Measurements from ENCODE around the gene BLTP3B. TPM values are rescaled to one million over a fixed set of nuclear protein-coding genes. Genes with fewer than 3 reads are reported as not detected.

Gene BLTP3B
- total RNA-seq, 4 donors from 2014 or later, result 33.6 to 71.3 (median 42.5) TPM

GRCh38 chr12:100127766-100128511, 14.7 kb downstream of the BLTP3B start:
- in situ Hi-C loops (cut with MboI; ENCODE audit: low sequenced_read_pairs in 4 of 4) (no loop called here), intact Hi-C loops (cut with DNase I; ENCODE audit: low total_unique reads) (loop anchor here (5.0 kb wide), 1 partner anchor 74 kb away; the partner anchor contains the start of gene ACTR6)
- Histone ChIP-seq H3K9me3 (no peaks in the 10 kb centered on the region), H3K27ac (peak overlapping the region; percentile 34 to 61 (median 48)), H3K27me3 (no peaks in the 10 kb centered on the region), H3K36me3 (no peaks in the 10 kb centered on the region), H3K4me1 (peaks cover 12 to 28% of the 10 kb centered on the region in 2 donors), H3K4me3 (no peak overlapping the region)
- peak; percentile 81 to 88 for ATAC-seq
- TF ChIP-seq POLR2A (IDR thresholded peaks at IDR 0.05), result no peak
- TF ChIP-seq, protein P1, sequence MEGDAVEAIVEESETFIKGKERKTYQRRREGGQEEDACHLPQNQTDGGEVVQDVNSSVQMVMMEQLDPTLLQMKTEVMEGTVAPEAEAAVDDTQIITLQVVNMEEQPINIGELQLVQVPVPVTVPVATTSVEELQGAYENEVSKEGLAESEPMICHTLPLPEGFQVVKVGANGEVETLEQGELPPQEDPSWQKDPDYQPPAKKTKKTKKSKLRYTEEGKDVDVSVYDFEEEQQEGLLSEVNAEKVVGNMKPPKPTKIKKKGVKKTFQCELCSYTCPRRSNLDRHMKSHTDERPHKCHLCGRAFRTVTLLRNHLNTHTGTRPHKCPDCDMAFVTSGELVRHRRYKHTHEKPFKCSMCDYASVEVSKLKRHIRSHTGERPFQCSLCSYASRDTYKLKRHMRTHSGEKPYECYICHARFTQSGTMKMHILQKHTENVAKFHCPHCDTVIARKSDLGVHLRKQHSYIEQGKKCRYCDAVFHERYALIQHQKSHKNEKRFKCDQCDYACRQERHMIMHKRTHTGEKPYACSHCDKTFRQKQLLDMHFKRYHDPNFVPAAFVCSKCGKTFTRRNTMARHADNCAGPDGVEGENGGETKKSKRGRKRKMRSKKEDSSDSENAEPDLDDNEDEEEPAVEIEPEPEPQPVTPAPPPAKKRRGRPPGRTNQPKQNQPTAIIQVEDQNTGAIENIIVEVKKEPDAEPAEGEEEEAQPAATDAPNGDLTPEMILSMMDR (IDR thresholded peaks at IDR 0.05 in 4 of 5, conservative IDR thresholded peaks at IDR 0.05 in 1 of 5), result no peak
- no peak for DNase-seq

GRCh38 chr12:100123316-100124095, 19.2 kb downstream of the BLTP3B start:
- Histone ChIP-seq H3K9me3 (no peaks in the 10 kb centered on the region), H3K4me3 (no peak overlapping the region), H3K27me3 (no peaks in the 10 kb centered on the region), H3K36me3 (no peaks in the 10 kb centered on the region), H3K4me1 (peaks cover 10 to 18% of the 10 kb centered on the region in 2 donors), H3K27ac (no peak overlapping the region)
- ATAC-seq, result no peak
- intact Hi-C loops (cut with DNase I; ENCODE audit: low total_unique reads), result no loop called here
- no peak for DNase-seq
- no peak for TF ChIP-seq POLR2A (IDR thresholded peaks at IDR 0.05)
- TF ChIP-seq, protein P1 (IDR thresholded peaks at IDR 0.05 in 4 of 5, conservative IDR thresholded peaks at IDR 0.05 in 1 of 5), result no peak
- in situ Hi-C loops (cut with MboI; ENCODE audit: low sequenced_read_pairs in 4 of 4), result no loop called here

GRCh38 chr12:100120355-100120754, 22.3 kb downstream of the BLTP3B start:
- intact Hi-C loops (cut with DNase I; ENCODE audit: low total_unique reads), result no loop called here
- no peak for ATAC-seq
- TF ChIP-seq, protein P1 (IDR thresholded peaks at IDR 0.05 in 4 of 5, conservative IDR thresholded peaks at IDR 0.05 in 1 of 5), result no peak
- no peak for TF ChIP-seq POLR2A (IDR thresholded peaks at IDR 0.05)

DNA sequence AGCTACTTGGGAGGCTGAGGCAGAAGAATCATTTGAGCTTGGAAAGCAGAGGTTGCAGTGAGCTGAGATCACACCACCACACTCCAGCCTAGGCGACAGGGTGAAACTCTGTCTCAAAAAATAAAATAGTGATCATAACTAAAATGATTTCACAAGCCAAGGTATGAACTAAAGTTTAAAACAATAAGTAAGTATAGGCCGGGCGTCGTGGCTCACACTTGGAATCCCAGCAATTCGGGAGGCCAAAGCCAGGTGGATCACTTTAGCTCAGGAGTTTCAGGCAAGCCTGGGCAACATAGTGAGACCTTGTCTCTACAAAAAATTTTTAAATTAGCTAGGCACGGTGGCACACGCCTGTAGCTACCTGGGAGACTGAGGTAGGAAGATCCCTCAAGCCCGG, 27.4 kb downstream of the BLTP3B start:
- no peak overlapping the region for H3K4me3 ChIP-seq
- TF ChIP-seq, protein P1 (IDR thresholded peaks at IDR 0.05 in 4 of 5, conservative IDR thresholded peaks at IDR 0.05 in 1 of 5), result no peak
- TF ChIP-seq POLR2A (IDR thresholded peaks at IDR 0.05), result no peak
- DNase-seq (no peak), ATAC-seq (no peak)
- peaks cover 0 to 7% of the 10 kb centered on the region in 2 donors for H3K4me1 ChIP-seq
- H3K27me3 ChIP-seq, result no peaks in the 10 kb centered on the region
- intact Hi-C loops (cut with DNase I; ENCODE audit: low total_unique reads) (no loop called here), in situ Hi-C loops (cut with MboI; ENCODE audit: low sequenced_read_pairs in 4 of 4) (no loop called here)
- H3K27ac ChIP-seq, result no peak overlapping the region
- H3K36me3 ChIP-seq, result no peaks in the 10 kb centered on the region
- H3K9me3 ChIP-seq, result no peaks in the 10 kb centered on the region

More at GRCh38 chr12:100120355-100120754, 22.3 kb downstream of the BLTP3B start:
- in situ Hi-C loops (cut with MboI; ENCODE audit: low sequenced_read_pairs in 4 of 4), result no loop called here
- H3K27ac ChIP-seq, result no peak overlapping the region
- no peak for DNase-seq
- no peak overlapping the region for H3K4me3 ChIP-seq
- H3K36me3 ChIP-seq, result no peaks in the 10 kb centered on the region
- H3K27me3 ChIP-seq, result no peaks in the 10 kb centered on the region
- H3K4me1 ChIP-seq, result no peaks in the 10 kb centered on the region
- no peaks in the 10 kb centered on the region for H3K9me3 ChIP-seq
